HepG2 (cell line): ENCODE measurements around the gene AGT. TPM values are rescaled to one million over a fixed set of nuclear protein-coding genes. Genes with fewer than 3 reads are reported as not detected.

Experiments
- ARHGAP35 ChIP-seq: sonication (generic); formaldehyde crosslinking; IDR thresholded peaks from 2 replicates; pipeline ENCODE4 v1.9.0; 2022; ENCODE audit warnings: mild to moderate bottlenecking, inconsistent platforms, moderate library complexity, missing genetic modification reagents, borderline replicate concordance
- FLYWCH1 ChIP-seq: sonication (generic); formaldehyde crosslinking; IDR thresholded peaks from 2 replicates; pipeline ENCODE4 v1.8.1; 2023; ENCODE audit warnings: mild to moderate bottlenecking, missing genetic modification reagents
- GATA4 ChIP-seq: sonication (generic); IDR thresholded peaks from 2 replicates; pipeline ENCODE4 v1.6.1; 2016; ENCODE audit warnings: antibody characterized with exemption, low read depth, borderline replicate concordance
- HMGA1 ChIP-seq: sonication (generic); formaldehyde crosslinking; conservative IDR thresholded peaks from 2 replicates; pipeline ENCODE4 v1.4.0; 2020; ENCODE audit warnings: missing genetic modification reagents
- HNRNPH1 ChIP-seq: fragments of 200-400 bp; formaldehyde crosslinking; optimal IDR thresholded peaks from 2 replicates; pipeline ENCODE3; 2017; ENCODE audit warnings: mild to moderate bottlenecking, low read depth, low read length
- HNRNPL ChIP-seq: fragments of 200-400 bp; formaldehyde crosslinking; IDR thresholded peaks from 2 replicates; pipeline ENCODE4 v1.6.1; 2017; ENCODE audit warnings: mild to moderate bottlenecking, low read depth, low read length
- HOXA3 ChIP-seq: sonication (generic); formaldehyde crosslinking; IDR thresholded peaks from 2 replicates; pipeline ENCODE4 v1.5.0; 2020; ENCODE audit warnings: missing genetic modification reagents
- HOXA5 ChIP-seq: sonication (generic); formaldehyde crosslinking; IDR thresholded peaks from 2 replicates; pipeline ENCODE4 v1.4.0; 2020; ENCODE audit warnings: missing genetic modification reagents
- KLF11 ChIP-seq: IDR thresholded peaks from 2 replicates; pipeline ENCODE4 v1.6.1; 2016; ENCODE audit warnings: missing compliant biosample characterization
- NFKBIZ ChIP-seq: IDR thresholded peaks from 2 replicates; pipeline ENCODE4 v1.6.1; 2018; ENCODE audit warnings: missing genetic modification reagents, missing compliant biosample characterization
- NPAS2 ChIP-seq: sonication (generic); formaldehyde crosslinking; IDR thresholded peaks from 2 replicates; pipeline ENCODE4 v1.8.0; 2022; ENCODE audit warnings: mild to moderate bottlenecking, missing genetic modification reagents, borderline replicate concordance
- SOX13 ChIP-seq, 3 experiments: fragments of 450-650 bp in 1 of 3; sonication (generic) in 1 of 3; formaldehyde crosslinking in 1 of 3; IDR thresholded peaks in 2 of 3; conservative IDR thresholded peaks in 1 of 3; 2 replicates each; pipeline versions ENCODE4 v1.5.0 to v1.6.1; 2016 to 2020; ENCODE audit warnings: antibody characterized with exemption in 1 of 3, mild to moderate bottlenecking in 1 of 3, missing compliant biosample characterization in 1 of 3, missing genetic modification reagents in 1 of 3, moderate library complexity in 1 of 3
- SP4 ChIP-seq: sonication (generic); formaldehyde crosslinking; IDR thresholded peaks from 2 replicates; pipeline ENCODE4 v1.8.1; 2023; ENCODE audit warnings: mild to moderate bottlenecking, missing genetic modification reagents
- ZFP41 ChIP-seq: sonication (generic); formaldehyde crosslinking; IDR thresholded peaks from 2 replicates; pipeline ENCODE4 v1.4.0; 2020; ENCODE audit warnings: mild to moderate bottlenecking, missing genetic modification reagents, borderline replicate concordance
- ZNF224 ChIP-seq: sonication (generic); formaldehyde crosslinking; IDR thresholded peaks from 2 replicates; pipeline ENCODE4 v1.5.0; 2020; ENCODE audit warnings: mild to moderate bottlenecking, missing genetic modification reagents
- ZNF292 ChIP-seq: sonication (generic); formaldehyde crosslinking; IDR thresholded peaks from 2 replicates; pipeline ENCODE4 v1.8.1; 2022; ENCODE audit warnings: mild to moderate bottlenecking, low read depth, missing genetic modification reagents, borderline replicate concordance
- ZNF317 ChIP-seq: sonication (generic); formaldehyde crosslinking; IDR thresholded peaks from 2 replicates; pipeline ENCODE4 v1.5.0; 2020; ENCODE audit warnings: mild to moderate bottlenecking, missing genetic modification reagents
- ZNF431 ChIP-seq: sonication (generic); formaldehyde crosslinking; IDR thresholded peaks from 2 replicates; pipeline ENCODE4 v1.9.0; 2022; ENCODE audit warnings: missing genetic modification reagents, low read depth, mild to moderate bottlenecking, borderline replicate concordance
- ZNF484 ChIP-seq: sonication (generic); formaldehyde crosslinking; IDR thresholded peaks from 2 replicates; pipeline ENCODE4 v1.5.1; 2020; ENCODE audit warnings: mild to moderate bottlenecking, low read depth, missing genetic modification reagents, borderline replicate concordance
- ZNF547 ChIP-seq: sonication (generic); formaldehyde crosslinking; IDR thresholded peaks from 2 replicates; pipeline ENCODE4 v1.5.1; 2020; ENCODE audit warnings: mild to moderate bottlenecking, missing genetic modification reagents
- ZNF549 ChIP-seq: sonication (generic); formaldehyde crosslinking; IDR thresholded peaks from 2 replicates; pipeline ENCODE4 v1.5.0; 2020; ENCODE audit warnings: missing genetic modification reagents
- ZNF614 ChIP-seq: IDR thresholded peaks from 2 replicates; pipeline ENCODE4 v1.6.1; 2018; ENCODE audit warnings: missing biosample characterization, missing genetic modification reagents, inconsistent platforms, borderline replicate concordance
- ZNF776 ChIP-seq: sonication (generic); formaldehyde crosslinking; IDR thresholded peaks from 2 replicates; pipeline ENCODE4 v1.4.0; 2020; ENCODE audit warnings: mild to moderate bottlenecking, missing genetic modification reagents
- polyA plus RNA-seq, 8 experiments: library from polyadenylated mRNA; depleted of rRNA in 3 of 8; stranded (reverse) in 7 of 8; unstranded in 1 of 8; fragments of >200 nt; fragmentation: Illumina TruSeq in 4 of 8; extraction: Trizol in 4 of 8; gene quantifications; 2 replicates each; pipeline versions ENCODE4 v1.2.1 to v1.2.3, GENCODE V29; 2011 to 2016; ENCODE audit warnings: low read depth in 4 of 8, missing spikeins in 1 of 8, mixed read lengths in 1 of 8; ENCODE audit not compliant: insufficient read depth in 1 of 8
- total RNA-seq, 5 experiments: library from RNA; depleted of rRNA; stranded (reverse); fragments of >200 nt; fragmentation: Illumina TruSeq; extraction: Trizol; gene quantifications; 2 replicates each; pipeline ENCODE4 v1.2.3, GENCODE V29; 2016; ENCODE audit warnings: low read depth in 1 of 5
- TF ChIP-seq, protein P1 (sequence below): sonication (generic); formaldehyde crosslinking; IDR thresholded peaks from 2 replicates; pipeline ENCODE4 v1.5.0; 2020; ENCODE audit warnings: missing genetic modification reagents
- TF ChIP-seq, protein P2 (sequence below): IDR thresholded peaks from 2 replicates; pipeline ENCODE4 v1.6.1; 2012; ENCODE audit warnings: inconsistent platforms
- TF ChIP-seq, protein P3 (sequence below): sonication (generic); formaldehyde crosslinking; IDR thresholded peaks from 2 replicates; pipeline ENCODE4 v1.8.1; 2023; ENCODE audit warnings: missing genetic modification reagents, mild to moderate bottlenecking, borderline replicate concordance

AGT gene
- total and polyA plus RNA-seq, 2 of the 13 experiments (the other 11 are each of a cell fraction or from before 2014, with no cell fraction given) = 892 to 2,071 TPM

DNA sequence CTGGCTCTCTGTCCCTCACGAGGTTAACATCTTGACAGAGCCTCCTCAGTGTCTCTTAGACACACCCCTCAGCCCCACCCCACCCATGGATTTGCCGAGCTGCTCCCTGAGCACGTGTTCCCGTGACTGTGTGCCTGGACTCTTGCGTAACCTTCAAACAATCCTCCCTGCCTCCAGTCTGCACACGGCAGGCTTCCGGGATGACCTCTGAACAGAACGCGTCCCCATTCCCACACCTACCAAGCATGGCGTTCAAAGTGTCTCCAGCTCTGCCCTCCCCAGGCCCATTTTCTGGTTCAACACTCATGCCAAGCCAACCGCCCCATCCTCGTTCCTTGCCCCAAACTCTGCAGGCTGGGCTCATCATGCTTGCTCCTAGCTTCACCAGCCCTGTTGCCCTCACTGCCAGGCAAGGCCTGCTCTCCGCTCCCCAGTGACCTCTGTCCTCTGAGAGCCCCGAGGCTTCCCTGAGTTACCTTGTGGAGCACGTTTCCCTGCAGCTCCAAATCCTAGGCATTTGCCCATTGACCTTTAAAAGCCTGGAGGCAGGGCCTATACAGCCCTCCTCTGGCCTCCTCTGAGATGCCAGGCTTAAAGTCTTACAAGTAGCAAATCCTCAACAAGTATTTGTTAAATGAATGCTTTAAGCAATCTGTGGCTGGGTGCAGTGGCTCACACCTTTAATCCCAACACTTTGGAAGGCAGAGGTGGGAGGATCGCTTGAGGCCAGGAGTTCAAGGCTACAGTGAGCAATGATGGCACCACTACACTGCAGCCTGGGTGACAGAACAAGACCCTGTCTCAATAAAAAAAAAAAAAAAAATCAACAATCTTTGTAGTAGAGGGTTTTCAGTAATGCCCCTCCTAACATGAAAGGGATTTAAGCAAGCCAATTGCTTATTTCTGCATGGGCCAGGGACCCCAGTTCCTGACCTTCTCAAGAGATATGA lies 5.0 kb downstream of the AGT start (continued):
- TF ChIP-seq SOX13 (IDR thresholded peaks at IDR 0.05) (peak; percentile 89; the same call in 1 of the 2 replicates), SOX13 (CRISPR knock-in tag; conservative IDR thresholded peaks at IDR 0.05 in 1 of 2, IDR thresholded peaks at IDR 0.05 in 1 of 2) (peak in 1 of 2 experiments; percentile 93; a peak in 2 of 4 replicates), ZNF292 (CRISPR knock-in tag) (peak; percentile 78; the same call in 1 of the 2 replicates), ZNF431 (CRISPR knock-in tag) (peak; percentile 36; the same call in 1 of the 2 replicates), NFKBIZ (CRISPR knock-in tag) (peak; percentile 49), NPAS2 (CRISPR knock-in tag) (no peak), ZNF776 (no peak), KLF11 (peak; percentile 89; the same call in 1 of the 2 replicates), HMGA1 (CRISPR knock-in tag) (no peak), ARHGAP35 (no peak), ZFP41 (CRISPR knock-in tag) (no peak), HNRNPH1 (no peak), HOXA5 (CRISPR knock-in tag) (no peak; the same call in 1 of the 2 replicates), ZNF224 (CRISPR knock-in tag) (no peak), ZNF317 (CRISPR knock-in tag) (no peak; the same call in 1 of the 2 replicates), SP4 (peak; percentile 78), ZNF614 (CRISPR knock-in tag) (peak; percentile 82; the same call in 1 of the 2 replicates), HOXA3 (peak; percentile 92), ZNF547 (CRISPR knock-in tag) (no peak; the same call in 1 of the 2 replicates), ZNF549 (CRISPR knock-in tag) (no peak), FLYWCH1 (CRISPR knock-in tag) (peak; percentile 71; the same call in 1 of the 2 replicates), GATA4 (no peak), HNRNPL (peak; percentile 86), ZNF484 (CRISPR knock-in tag) (no peak)
- TF ChIP-seq, protein P1, sequence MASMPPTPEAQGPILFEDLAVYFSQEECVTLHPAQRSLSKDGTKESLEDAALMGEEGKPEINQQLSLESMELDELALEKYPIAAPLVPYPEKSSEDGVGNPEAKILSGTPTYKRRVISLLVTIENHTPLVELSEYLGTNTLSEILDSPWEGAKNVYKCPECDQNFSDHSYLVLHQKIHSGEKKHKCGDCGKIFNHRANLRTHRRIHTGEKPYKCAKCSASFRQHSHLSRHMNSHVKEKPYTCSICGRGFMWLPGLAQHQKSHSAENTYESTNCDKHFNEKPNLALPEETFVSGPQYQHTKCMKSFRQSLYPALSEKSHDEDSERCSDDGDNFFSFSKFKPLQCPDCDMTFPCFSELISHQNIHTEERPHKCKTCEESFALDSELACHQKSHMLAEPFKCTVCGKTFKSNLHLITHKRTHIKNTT (CRISPR knock-in tag) = no peak
- TF ChIP-seq, protein P2, sequence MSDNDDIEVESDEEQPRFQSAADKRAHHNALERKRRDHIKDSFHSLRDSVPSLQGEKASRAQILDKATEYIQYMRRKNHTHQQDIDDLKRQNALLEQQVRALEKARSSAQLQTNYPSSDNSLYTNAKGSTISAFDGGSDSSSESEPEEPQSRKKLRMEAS = no peak
- TF ChIP-seq, protein P3, sequence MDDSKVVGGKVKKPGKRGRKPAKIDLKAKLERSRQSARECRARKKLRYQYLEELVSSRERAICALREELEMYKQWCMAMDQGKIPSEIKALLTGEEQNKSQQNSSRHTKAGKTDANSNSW (CRISPR knock-in tag) = no peak
